ENCODE results near the gene SSR4.
"Not testable (repeated sequence)": the region's sequence is repeated elsewhere in the genome, so short reads cannot be mapped to it uniquely, and the experiment has no call there.

The SSR4 gene

DNA sequence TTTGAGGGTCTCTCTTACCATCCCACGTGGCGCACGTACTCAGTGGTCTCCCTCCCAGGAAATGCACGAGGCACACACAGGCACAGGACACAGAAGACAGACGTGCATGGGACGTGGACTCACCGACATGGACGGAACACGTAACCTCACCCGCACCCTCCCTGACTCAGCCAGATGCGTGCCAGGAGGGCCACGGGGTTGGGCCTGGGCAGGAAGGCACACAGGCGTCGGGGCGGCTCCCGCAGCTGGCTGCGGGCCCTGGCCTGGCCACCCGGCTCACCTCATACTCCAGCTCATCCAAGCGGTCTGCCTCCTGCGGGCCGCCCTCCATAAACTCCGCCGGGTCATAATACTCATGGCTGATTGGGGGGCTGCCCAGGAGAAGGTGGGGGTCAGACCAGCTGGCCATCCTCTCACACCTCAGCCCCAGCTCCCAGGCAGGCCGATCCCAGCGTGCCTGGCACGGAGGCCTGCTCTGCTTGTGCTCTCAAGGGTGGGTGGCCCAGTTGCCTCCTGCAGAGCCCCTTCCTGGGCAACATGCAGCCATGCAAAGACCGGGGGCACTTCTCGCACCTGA, 12.6 kb downstream of the SSR4 start:
- DNase-seq: no peak

GRCh38 chrX:153807976-153808375, 13.5 kb downstream of the SSR4 start:
- no peak for DNase-seq

- DNase-seq: no peak
Measured at GRCh38 chrX:153812220-153812619, 17.8 kb downstream of the SSR4 start.

GRCh38 chrX:153813161-153813560, 18.7 kb downstream of the SSR4 start:
- DNase-seq: no peak

DNA sequence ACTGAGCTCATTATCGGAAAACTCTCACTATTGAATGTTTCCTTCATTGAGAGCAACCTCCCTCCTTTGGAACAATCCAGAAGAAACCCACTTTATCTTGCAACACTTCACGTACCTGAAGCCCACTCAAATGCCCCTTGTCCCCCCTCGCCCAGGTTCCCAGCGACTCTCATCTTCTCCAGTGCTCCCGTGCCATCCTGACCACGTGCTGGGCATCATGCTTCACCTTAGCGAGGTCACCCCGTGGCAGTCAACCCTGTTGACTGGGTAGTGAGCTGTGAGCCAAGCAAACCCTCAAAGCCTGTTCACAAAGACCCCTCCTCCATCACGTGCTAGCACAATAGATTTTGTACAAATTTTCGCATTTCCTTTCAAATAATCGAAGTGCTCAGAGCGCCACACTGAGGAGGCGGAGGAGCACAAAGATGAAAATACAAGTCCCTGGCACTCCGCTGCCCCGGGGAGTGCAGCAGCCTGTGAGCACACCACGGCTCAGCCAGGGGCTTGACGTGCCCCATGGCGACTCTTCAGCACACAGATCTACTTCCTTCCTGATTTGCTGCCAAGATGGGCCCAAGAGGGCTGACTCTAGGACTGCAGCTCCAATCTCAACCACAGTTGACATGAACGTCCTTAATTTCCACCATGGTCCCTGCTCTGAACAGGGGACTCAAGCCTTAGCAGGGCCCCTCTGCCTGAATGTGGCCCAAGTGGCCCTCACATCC, 20.3 kb downstream of the SSR4 start:
- no peak for DNase-seq

DNA sequence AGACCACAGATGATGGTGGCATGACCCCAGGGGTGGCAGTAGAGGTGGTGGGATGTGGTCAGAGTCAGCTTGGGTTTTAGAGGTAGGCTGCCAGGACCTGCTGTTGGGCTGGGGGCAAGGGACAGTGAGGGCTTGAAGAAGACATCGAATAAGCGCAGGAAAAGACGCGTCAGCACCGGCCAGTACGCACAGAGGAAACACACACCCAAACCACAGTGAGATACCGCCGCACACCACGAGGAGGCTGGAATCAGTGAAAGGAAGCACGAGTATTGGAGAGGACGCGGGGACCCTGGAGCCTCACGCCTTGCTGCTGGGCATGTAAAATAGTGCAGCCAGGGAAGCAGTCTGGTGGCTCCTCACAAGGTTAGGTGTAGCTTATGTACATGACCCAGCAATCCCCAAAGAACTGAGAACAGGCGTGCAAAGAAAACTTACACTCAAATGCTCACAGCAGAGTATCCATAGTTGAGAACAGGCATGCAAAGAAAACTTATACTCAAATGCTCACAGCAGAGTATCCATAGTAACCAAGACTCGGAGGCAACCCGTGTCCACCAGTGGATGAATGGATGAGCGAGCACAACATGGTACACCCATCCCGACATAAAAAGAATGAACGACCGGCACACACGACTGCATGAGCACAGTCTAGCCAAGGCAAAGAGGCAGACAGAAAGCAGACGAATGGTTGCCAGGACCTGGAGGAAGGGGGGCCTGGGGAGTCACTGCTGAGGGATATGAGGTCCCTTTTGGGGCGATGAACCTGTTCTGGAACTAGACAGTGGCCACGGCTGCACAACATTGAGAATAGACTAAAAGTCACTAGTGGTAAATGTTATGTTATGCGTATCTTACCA, 22.6 kb downstream of the SSR4 start:
- no peak for DNase-seq

- DNase-seq: not testable (repeated sequence)
Measured at GRCh38 chrX:153818064-153818463, 23.6 kb downstream of the SSR4 start.

DNA sequence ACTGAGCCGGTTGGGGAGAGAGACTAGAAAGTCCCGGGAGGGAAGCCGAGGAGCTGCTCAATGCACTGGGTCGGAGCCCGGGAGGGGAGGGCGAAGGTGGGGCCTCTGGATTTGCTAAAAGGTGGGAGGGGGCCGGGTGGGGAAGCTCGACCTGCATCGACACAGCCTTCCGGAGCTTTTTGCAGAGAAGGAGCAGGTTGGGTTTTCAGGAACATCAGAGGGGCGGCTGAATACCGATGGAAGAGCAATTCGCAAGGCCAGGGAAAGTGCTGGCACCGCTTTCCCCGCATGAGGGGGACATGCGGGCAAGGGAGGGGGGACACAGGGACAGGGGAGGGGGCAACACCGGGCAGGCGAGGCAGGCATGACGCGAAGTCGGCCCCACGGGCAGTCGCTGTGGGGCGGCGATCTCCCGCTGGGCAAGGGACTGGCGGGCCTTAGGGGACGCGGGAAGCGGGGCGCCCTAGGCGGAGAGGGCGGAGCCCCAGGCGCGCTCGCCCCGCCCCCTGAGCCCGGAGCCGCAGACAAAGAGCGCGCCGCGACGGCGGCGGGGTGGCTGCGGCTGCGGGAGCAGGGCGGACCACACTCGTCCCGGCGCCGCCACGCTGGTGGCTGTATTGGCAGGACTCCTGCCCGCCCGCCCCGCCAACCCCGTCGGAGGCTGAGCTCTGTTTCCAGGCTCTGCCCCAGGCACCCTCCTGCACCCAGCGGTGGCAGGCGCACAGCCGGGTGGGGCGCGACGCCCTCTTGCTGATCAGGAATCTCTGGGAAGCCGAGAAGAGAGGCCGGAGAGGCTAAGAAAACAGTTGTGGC, 24.3 kb downstream of the SSR4 start:
- DNase-seq: no peak

DNA sequence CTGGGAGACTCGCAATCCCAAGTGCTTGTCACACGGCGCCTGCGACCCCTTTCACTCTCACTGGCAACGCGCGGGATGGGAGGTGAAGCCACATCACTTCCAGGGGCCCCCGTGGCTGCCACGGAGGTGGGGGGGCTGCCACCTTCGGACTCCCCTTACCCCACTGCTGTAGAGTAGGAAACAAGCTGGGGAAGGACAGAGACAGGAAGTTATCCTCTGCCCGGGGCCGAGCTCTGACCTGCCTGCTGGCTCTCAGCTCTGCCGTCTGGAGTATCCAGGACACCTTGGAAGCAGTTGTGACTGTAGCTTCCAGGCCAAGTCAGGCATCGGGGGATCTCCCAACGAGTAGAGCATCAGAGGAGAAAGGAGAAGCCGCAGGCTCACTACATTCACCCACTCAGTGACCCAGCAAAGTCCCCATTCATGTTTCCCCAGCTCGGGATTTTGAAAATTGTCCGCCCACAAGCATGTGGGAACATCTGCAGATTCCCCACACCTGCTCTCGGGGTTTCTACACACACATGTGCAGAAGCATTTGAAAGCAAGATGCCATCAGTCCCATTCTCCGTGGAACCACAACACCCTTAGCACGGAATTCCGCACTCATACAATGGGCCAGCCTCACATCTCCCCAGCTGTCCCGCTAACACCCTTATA, 25.0 kb downstream of the SSR4 start:
- DNase-seq: no peak

DNA sequence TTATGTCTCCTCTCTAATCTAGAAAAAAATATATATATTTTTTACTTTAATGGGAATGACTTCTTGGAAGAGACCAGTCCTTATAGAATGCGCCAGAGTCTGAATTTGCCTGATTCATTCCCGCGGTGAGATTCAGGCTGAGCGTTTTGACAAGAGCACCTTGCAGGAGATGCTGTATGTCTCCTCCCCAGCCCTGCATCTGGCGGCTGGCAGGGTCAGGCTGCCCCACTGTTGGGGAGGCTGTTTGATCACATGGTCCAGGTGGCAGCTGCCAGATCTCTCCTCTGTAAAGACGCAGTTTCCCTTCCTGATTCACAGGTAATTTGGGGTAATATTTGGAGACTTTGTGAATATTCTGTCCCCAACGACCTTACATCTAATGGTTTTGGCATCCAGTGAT, 26.1 kb downstream of the SSR4 start:
- no peak for DNase-seq

- DNase-seq: no peak
Measured at GRCh38 chrX:153821066-153821465, 26.6 kb downstream of the SSR4 start.

- DNase-seq: no peak
Measured at GRCh38 chrX:153824348-153824747, 29.9 kb downstream of the SSR4 start.

- no peak for DNase-seq
Measured at GRCh38 chrX:153825042-153825441, 30.6 kb downstream of the SSR4 start.

DNA sequence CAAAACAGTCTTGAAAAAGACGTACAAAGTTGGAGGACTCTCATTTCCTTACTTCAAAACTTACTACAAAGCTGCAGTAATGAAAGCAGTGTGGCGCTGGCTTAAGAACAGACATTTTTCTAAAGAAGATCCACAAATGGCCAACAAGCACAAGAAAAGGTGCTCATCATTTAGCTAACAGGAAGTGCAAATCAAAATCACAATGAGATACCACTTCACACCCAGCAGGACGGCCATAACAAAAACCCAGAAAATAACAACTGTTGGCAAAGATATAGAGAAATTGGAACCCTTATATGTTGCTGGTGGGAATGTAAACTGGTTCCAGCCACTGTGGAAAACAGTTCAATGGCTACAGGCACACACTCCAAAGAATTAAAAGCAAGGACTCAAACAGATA, 32.5 kb downstream of the SSR4 start:
- no peak for DNase-seq

DNA sequence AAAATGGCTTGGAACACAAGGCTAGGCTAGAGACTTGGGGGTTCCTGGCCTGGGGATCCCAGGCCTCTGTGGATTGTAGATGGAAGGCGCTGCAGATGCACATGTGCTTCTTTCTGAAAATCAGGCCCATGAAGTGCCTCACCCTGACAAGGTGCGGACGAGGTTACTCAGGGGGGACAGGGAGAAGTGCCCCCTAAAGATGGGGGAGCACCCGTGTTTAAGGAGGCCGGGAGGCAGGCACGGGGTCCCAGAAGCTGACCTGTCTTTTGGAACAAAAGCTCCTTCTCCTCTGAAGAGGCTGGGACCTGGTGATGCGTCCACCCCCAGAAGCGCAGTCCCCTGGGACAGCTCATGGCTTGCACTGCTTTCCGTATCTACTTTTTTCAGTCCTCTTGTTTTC, 33.4 kb downstream of the SSR4 start:
- DNase-seq: no peak

DNA sequence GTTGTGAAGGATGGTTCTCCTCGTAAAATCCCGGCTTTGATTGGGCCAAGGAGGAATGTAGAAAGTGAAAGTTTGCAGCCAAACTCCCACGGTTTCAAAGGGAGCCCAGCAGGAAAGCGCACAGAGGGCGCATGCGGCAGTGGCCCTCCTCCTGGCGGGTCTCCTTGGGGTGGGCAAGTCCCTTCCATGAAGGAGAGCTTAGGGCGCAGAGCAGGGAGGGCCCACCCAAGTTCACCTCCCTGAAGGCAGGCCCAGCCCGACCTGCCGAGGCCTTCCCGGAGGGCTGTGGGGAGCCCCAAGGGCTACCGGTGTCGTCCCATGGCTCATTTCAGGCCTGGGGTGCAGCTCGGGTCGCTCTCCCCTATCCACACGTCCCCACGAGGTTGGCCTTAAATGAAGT, 33.8 kb downstream of the SSR4 start:
- DNase-seq: no peak

DNA sequence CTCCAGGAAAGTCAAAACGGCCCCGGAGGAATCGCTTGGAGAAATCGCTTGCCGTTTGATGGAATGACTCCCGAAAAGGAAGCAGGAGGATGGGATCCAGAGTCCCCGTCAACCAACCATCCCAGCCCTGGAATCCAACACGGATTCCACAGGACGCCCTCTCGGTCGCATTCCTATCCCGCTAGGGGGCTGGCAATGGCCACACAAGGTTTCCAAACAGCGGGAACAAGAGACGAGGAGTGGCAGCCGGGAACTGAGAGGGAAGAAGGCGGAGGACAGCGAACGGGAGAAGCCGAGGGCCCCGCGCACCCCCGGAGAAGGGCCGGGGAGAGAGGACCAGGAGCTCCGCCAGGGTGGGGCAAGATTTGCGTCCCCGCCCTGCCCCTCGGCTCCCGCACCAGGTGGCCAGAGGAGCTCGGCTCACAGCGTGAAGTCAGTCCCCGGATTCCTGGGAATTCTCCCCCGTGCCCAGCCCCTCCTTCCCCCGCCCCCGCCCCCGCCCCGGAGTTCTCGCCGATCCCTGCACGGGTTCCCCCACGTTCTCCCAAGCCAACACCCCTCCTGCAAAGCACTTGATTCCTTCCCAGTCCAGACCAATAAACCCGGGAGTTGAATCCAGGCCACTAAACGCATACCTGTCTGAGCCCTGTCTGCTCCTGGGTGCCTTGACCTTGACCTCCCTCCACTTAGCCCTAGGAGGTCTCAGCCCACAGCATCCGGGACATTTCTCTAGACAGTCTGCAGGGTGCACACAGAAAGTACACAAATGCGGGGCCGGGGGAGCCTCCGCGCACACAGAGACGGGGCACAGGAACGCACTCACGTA, 34.5 kb downstream of the SSR4 start:
- DNase-seq: no peak

DNA sequence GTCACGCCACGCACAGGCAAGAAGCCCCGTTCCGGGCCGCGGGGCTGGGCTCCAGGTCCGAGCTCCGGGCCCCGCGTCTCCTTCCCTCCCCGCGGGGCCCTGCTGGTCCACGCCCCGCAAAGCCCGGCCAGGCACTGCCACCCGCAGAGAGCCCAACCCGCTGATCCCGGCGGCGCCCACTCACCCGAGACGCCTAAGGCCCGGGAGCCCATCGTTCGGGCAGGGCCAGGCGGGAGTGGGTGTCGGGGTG, 35.0 kb downstream of the SSR4 start:
- DNase-seq: no peak

DNA sequence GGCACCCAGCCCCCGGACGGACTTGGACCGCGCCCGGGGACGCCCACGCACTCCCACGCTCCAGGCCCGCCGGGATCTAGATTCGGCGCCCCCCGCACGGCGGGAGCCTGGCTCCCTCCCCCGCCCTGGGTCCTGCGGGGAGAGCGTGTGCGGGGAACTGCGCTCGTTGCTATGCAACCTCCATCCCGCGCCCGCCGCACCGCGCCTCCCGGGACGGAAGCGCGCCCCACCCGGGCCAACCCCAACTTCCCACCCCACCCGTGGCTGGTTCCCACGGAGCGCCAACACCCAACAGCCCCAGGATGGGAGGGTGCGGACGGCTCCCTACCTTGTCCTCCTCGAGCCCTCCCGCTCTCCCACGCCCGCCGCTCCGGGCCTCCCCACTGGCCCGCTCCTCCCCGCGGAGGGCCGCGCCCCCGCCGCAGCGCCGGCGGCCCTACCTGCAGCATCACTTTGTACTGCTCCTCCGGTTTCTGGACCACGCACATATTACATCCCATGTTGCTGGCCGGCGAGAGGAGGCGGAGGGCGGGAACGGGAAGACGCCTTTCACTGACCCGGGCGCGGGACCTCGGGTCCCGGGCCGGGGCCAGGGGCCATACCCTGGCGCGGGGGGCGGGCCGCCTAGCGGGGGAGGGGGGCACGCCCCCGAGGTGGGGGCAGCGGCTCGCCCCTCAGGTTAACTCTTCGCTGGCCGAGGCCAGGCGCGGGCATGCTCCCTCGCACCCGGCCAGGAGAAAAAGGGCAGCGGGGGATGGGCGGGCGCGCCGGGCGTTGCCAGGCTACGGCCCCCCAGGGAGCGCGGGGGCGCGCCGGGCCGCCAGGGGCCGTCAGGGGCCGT, 35.6 kb downstream of the SSR4 start, which contains the start of gene PDZD4:
PDZD4 (minus strand) TSS at position 746 of the 841 bp plus-strand sequence; CDS start at position 500, 246 bp downstream.
- no peak for DNase-seq

GRCh38 chrX:153830640-153831428, 36.4 kb downstream of the SSR4 start:
- DNase-seq: no peak
